B cell (primary cell): ENCODE data around the gene APBA2.

Experiments
- CTCF ChIP-seq: fragments of 200-600 bp; IDR thresholded peaks from one replicate; pipeline ENCODE4 v1.8.0; 2022; ENCODE audit warnings: antibody characterized with exemption, mild to moderate bottlenecking
- EZH2 ChIP-seq: IDR thresholded peaks from 2 replicates; pipeline ENCODE4 v1.6.1; 2012; ENCODE audit warnings: borderline replicate concordance, low read depth, mild to moderate bottlenecking, moderate library complexity, low read length; ENCODE audit not compliant: insufficient read depth, poor library complexity, severe bottlenecking

GRCh38 chr15:28937271-28937670 lies 51.5 kb downstream of the APBA2 start:
- TF ChIP-seq CTCF (no peak), EZH2 (no peak)
